Gastrocnemius medialis (tissue), 4 donors: ENCODE data around the gene ZIC3. TPM values are rescaled to one million over a fixed set of nuclear protein-coding genes. Genes with fewer than 3 reads are reported as not detected.

Experiments
- ATAC-seq, 2 donors: fragments of 150-250 bp; one replicate each; pipeline ENCODE4 v1.9.1; 2016
- DNase-seq, 2 donors: peaks; one replicate each; pipeline ENCODE4 v3.0.0-alpha.2; 2019
- H3K27ac ChIP-seq, 4 donors: fragments of 200-600 bp; sonication (generic); 1 replicate in 1 of 4; 2 replicates in 3 of 4; pipeline ENCODE4 v1.5.1; 2016 to 2018; ENCODE audit warnings: mild to moderate bottlenecking in 2 of 4, moderate library complexity in 1 of 4
- H3K27me3 ChIP-seq, 3 donors: fragments of 200-600 bp; sonication (generic) in 2 of 3; 1 replicate in 1 of 3; 2 replicates in 2 of 3; pipeline versions ENCODE4 v1.5.1 to v1.6.0; 2016 to 2019; ENCODE audit warnings: mild to moderate bottlenecking in 1 of 3, moderate library complexity in 1 of 3
- H3K36me3 ChIP-seq, 2 donors: fragments of 200-600 bp; sonication (generic) in 1 of 2; one replicate each; pipeline ENCODE4 v1.5.1; 2017 to 2018
- H3K4me1 ChIP-seq, 2 donors: fragments of 200-600 bp; sonication (generic) in 1 of 2; one replicate each; pipeline ENCODE4 v1.5.1; 2016 to 2017; ENCODE audit warnings: mild to moderate bottlenecking in 2 of 2
- H3K4me3 ChIP-seq, 4 donors: fragments of 200-600 bp; sonication (generic) in 3 of 4; 1 replicate in 1 of 4; 2 replicates in 3 of 4; pipeline ENCODE4 v1.5.1; 2016 to 2019; ENCODE audit warnings: mild to moderate bottlenecking in 2 of 4
- H3K9me3 ChIP-seq, 3 donors: fragments of 200-600 bp; sonication (generic) in 2 of 3; 1 replicate in 1 of 3; 2 replicates in 2 of 3; pipeline ENCODE4 v1.5.1; 2016 to 2019
- POLR2A ChIP-seq, 2 donors: fragments of 450-650 bp; IDR thresholded peaks; one replicate each; pipeline ENCODE4 v1.6.1; 2017; ENCODE audit warnings: antibody characterized with exemption in 2 of 2, mild to moderate bottlenecking in 2 of 2, moderate library complexity in 2 of 2
- in situ Hi-C, 4 donors: fragments of 200-750 bp; cut with MboI; loops; one replicate each; pipeline versions ENCODE4 v1.15.0 to v1.8.0; 2017; ENCODE audit warnings: low sequenced_read_pairs in 4 of 4
- intact Hi-C: fragments of 100-400 bp; cut with DNase I; formaldehyde crosslinking; loops from one replicate; pipeline ENCODE4 v1.15.1; 2023; ENCODE audit warnings: low total_unique reads
- total RNA-seq, 4 donors: library from RNA; depleted of rRNA; stranded (reverse); fragments of >200 nt; gene quantifications; one replicate each; pipeline versions ENCODE4 v1.1.0 to v1.2.3, GENCODE V29; 2016
- TF ChIP-seq, protein P1 (sequence below), 5 experiments: fragments of 450-650 bp in 3 of 5; fragments of 200-600 bp in 2 of 5; sonication (generic) in 2 of 5; IDR thresholded peaks in 4 of 5; conservative IDR thresholded peaks in 1 of 5; 1 replicate in 4 of 5; 2 replicates in 1 of 5; pipeline ENCODE4 v1.5.1; 2016 to 2019; ENCODE audit warnings: antibody characterized with exemption in 5 of 5, mild to moderate bottlenecking in 3 of 5, moderate library complexity in 3 of 5

ZIC3 gene
- total RNA-seq, 4 donors from 2014 or later, result not detected

DNA sequence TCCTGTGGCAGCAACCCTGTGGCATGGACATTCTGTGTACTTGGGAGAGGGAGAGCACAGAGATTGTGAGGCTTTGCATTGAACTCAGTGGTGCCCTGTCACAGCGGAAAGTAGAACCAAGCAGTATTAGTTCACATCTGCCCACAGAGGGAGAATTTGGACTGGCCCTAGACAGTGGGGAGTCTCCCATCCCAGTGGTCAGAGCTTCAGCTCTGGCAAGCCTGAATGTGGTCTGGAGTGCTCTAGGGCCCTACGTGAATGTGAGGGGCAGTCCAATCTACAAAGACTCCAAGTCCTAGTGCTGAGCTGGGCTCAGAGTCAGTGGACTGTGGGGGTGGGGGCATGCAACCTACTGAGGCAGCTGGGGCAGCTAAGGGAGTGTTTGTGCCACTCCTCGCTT, 34.8 kb downstream of the ZIC3 start:
- Histone ChIP-seq H3K27me3 (no peaks in the 10 kb centered on the region), H3K27ac (no peak overlapping the region), H3K36me3 (no peaks in the 10 kb centered on the region), H3K4me1 (no peaks in the 10 kb centered on the region), H3K4me3 (no peak overlapping the region), H3K9me3 (no peaks in the 10 kb centered on the region)
- no peak for ATAC-seq
- in situ Hi-C loops, result no loop called here
- intact Hi-C loops, result no loop called here
- TF ChIP-seq, protein P1, sequence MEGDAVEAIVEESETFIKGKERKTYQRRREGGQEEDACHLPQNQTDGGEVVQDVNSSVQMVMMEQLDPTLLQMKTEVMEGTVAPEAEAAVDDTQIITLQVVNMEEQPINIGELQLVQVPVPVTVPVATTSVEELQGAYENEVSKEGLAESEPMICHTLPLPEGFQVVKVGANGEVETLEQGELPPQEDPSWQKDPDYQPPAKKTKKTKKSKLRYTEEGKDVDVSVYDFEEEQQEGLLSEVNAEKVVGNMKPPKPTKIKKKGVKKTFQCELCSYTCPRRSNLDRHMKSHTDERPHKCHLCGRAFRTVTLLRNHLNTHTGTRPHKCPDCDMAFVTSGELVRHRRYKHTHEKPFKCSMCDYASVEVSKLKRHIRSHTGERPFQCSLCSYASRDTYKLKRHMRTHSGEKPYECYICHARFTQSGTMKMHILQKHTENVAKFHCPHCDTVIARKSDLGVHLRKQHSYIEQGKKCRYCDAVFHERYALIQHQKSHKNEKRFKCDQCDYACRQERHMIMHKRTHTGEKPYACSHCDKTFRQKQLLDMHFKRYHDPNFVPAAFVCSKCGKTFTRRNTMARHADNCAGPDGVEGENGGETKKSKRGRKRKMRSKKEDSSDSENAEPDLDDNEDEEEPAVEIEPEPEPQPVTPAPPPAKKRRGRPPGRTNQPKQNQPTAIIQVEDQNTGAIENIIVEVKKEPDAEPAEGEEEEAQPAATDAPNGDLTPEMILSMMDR (IDR thresholded peaks at IDR 0.05 in 4 of 5, conservative IDR thresholded peaks at IDR 0.05 in 1 of 5), result no peak
- TF ChIP-seq POLR2A (IDR thresholded peaks at IDR 0.05), result no peak
- no peak for DNase-seq
